OCI-LY7 (cell line): ENCODE data around the gene CYP4A22. TPM values are rescaled to one million over a fixed set of nuclear protein-coding genes. Genes with fewer than 3 reads are reported as not detected.
"Not testable (repeated sequence)": the region's sequence is repeated elsewhere in the genome, so short reads cannot be mapped to it uniquely, and the experiment has no call there.

Experiments used
- BruUV-seq: library from RNA; stranded (reverse); fragments of 400-500 nt; replicated peaks from 2 replicates; lab custom pipeline; 2021; lab: Mats Ljungman, UMichigan
- CTCF ChIA-PET: fragments of 300-600 bp; sonication (Branson Sonifier 250); formaldehyde crosslinking; loops from one replicate; lab custom pipeline; 2022; ENCODE audit warnings: antibody characterized with exemption; ENCODE audit not compliant: unreplicated experiment; lab: Charles Lee
- POLR2A ChIA-PET: fragments of 300-600 bp; sonication (Branson Sonifier 250); formaldehyde crosslinking; loops from one replicate; lab custom pipeline; 2022; ENCODE audit warnings: antibody characterized with exemption; lab: Charles Lee
- DNase-seq: peaks from one replicate; pipeline ENCODE4 v3.0.0-alpha.2; 2015; ENCODE audit warnings: low spot score
- H2AFZ ChIP-seq: fragments of 200-600 bp; sonication (generic), shearing (Covaris generic); 2 replicates; pipeline ENCODE4 v1.6.1; 2014; ENCODE audit warnings: mild to moderate bottlenecking, antibody characterized with exemption, low read length, moderate library complexity
- H3K27ac ChIP-seq: fragments of 200-600 bp; sonication (generic); 2 replicates; pipeline ENCODE4 v1.5.1; 2014; ENCODE audit warnings: mixed run types, low read depth, mild to moderate bottlenecking, moderate library complexity, low read length, inconsistent platforms; ENCODE audit not compliant: poor library complexity, severe bottlenecking
- H3K36me3 ChIP-seq: fragments of 200-600 bp; sonication (generic); 2 replicates; pipeline ENCODE4 v1.6.1; 2014; ENCODE audit warnings: mild to moderate bottlenecking, antibody characterized with exemption, low read length, moderate library complexity, mixed read lengths; ENCODE audit not compliant: insufficient read depth
- H3K4me1 ChIP-seq: fragments of 200-600 bp; sonication (generic); 2 replicates; pipeline ENCODE4 v1.5.1; 2014; ENCODE audit warnings: mild to moderate bottlenecking, low read length; ENCODE audit not compliant: insufficient read depth, poor library complexity, severe bottlenecking
- H3K4me2 ChIP-seq: fragments of 200-600 bp; sonication (generic); 2 replicates; pipeline ENCODE4 v1.6.1; 2014; ENCODE audit warnings: mild to moderate bottlenecking, low read length
- H3K4me3 ChIP-seq: fragments of 200-600 bp; sonication (generic); 2 replicates; pipeline ENCODE4 v1.5.1; 2014; ENCODE audit warnings: mild to moderate bottlenecking, low read depth, low read length; ENCODE audit not compliant: poor library complexity, severe bottlenecking
- H3K79me2 ChIP-seq: fragments of 200-600 bp; sonication (generic); 2 replicates; pipeline ENCODE4 v1.6.1; 2016; ENCODE audit warnings: low read depth, mild to moderate bottlenecking, low read length, moderate library complexity, mixed read lengths; ENCODE audit not compliant: insufficient read depth
- H3K9me2 ChIP-seq: fragments of 200-600 bp; sonication (generic); 2 replicates; pipeline ENCODE4 v1.6.1; 2016; ENCODE audit warnings: mild to moderate bottlenecking, low read length, mixed read lengths; ENCODE audit not compliant: insufficient read depth
- H3K9me3 ChIP-seq: fragments of 200-600 bp; sonication (generic); 2 replicates; pipeline ENCODE4 v1.6.1; 2014; ENCODE audit warnings: mild to moderate bottlenecking, mixed run types, low read length, mixed read lengths
- H4K20me1 ChIP-seq: fragments of 200-600 bp; sonication (generic); 2 replicates; pipeline ENCODE4 v1.6.1; 2014; ENCODE audit warnings: mild to moderate bottlenecking, antibody characterized with exemption, low read length, moderate library complexity, mixed read lengths; ENCODE audit not compliant: insufficient read depth
- CTCF ChIP-seq: fragments of 200-600 bp; sonication (generic); conservative IDR thresholded peaks from 2 replicates; pipeline ENCODE4 v1.5.1; 2014; ENCODE audit warnings: mild to moderate bottlenecking, antibody characterized with exemption, low read length, moderate library complexity, mixed read lengths
- EZH2phosphoT487 ChIP-seq: fragments of 200-600 bp; sonication (generic); IDR thresholded peaks from 2 replicates; pipeline ENCODE4 v1.6.1; 2018; ENCODE audit warnings: low read depth, borderline replicate concordance, mild to moderate bottlenecking, mixed run types, antibody characterized with exemption, low read length, moderate library complexity, mixed read lengths
- intact Hi-C: fragments of 100-400 bp; cut with micrococcal nuclease; formaldehyde crosslinking; loops from one replicate; pipeline ENCODE4 v1.10.0; 2022; ENCODE audit not compliant: unreplicated experiment
- total RNA-seq, 2 experiments: library from RNA; depleted of rRNA in 1 of 2; stranded (reverse); fragments of >200 nt in 1 of 2; shearing (Covaris generic) in 1 of 2; gene quantifications; 2 replicates each; pipeline ENCODE4 v1.2.3, GENCODE V29; 2014 to 2022

The CYP4A22 gene
- total RNA-seq, 2 experiments from 2014 or later: not detected

GRCh38 chr1:47113178-47113577 is 24.1 kb upstream of the CYP4A22 start:
- TF ChIP-seq CTCF: no peak
- TF ChIP-seq EZH2phosphoT487: no peak
- ChIA-PET POLR2A (no interaction called here), CTCF (no interaction called here)
- Histone ChIP-seq H3K4me1 (no peaks in the 10 kb centered on the region), H3K36me3 (no peaks in the 10 kb centered on the region), H2AFZ (no peak overlapping the region), H3K27ac (no peak overlapping the region), H3K4me3 (no peak overlapping the region), H3K4me2 (no peak overlapping the region), H3K9me3 (no peaks in the 10 kb centered on the region), H3K79me2 (no peaks in the 10 kb centered on the region), H3K9me2 (no peaks in the 10 kb centered on the region), H4K20me1 (no peaks in the 10 kb centered on the region)
- BruUV-seq: no TSS peak
- no peak for DNase-seq
- intact Hi-C loops: no loop called here

DNA sequence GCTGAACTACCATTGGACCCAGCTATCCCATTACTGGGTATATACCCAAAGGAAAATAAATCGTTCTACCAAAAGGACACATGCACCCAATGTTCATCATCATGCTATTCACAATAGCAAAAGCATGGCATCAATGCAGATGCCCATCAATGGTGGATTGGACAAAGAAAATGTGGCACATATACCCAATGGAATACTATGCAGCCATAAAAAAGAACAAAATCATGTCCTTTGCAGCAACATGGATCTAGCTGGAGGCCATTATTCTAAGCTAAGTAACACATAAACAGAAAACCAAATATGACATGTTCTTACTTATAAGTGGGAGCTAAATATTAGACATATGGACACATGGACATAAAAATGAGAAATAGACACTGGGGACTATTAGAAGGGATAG is 16.2 kb upstream of the CYP4A22 start:
- BruUV-seq: not testable (repeated sequence)

DNA sequence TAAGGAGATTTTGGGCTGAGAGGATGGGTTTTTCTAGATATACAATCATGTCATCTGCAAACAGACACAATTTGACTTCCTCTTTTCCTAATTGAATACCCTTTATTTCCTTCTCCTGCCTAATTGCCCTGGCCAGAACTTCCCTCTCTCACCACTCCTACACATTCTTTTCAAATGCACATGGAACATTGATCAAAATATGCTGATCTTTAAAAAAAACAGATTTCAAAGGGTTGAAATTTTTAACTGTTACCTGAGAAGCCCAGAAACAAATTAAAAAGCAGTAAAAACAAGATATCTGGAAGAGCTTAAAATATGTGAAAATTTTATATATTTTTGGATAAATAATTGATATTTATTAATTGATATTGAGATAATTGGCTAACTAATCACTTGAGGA is 12.4 kb upstream of the CYP4A22 start:
- CTCF ChIA-PET, H3K9me2 ChIP-seq, BruUV-seq, H4K20me1 ChIP-seq, H3K27ac ChIP-seq, H3K9me3 ChIP-seq, H3K4me3 ChIP-seq, H3K4me1 ChIP-seq, H3K4me2 ChIP-seq, DNase-seq, H3K79me2 ChIP-seq, H3K36me3 ChIP-seq, H2AFZ ChIP-seq, intact Hi-C loops, POLR2A ChIA-PET: not testable (repeated sequence)

More for the DNA sequence above, 16.2 kb upstream of the CYP4A22 start:
- POLR2A ChIA-PET, CTCF ChIA-PET, H3K27ac ChIP-seq, H3K79me2 ChIP-seq, H2AFZ ChIP-seq, H3K9me2 ChIP-seq, H3K36me3 ChIP-seq, H3K9me3 ChIP-seq, H4K20me1 ChIP-seq, DNase-seq, H3K4me2 ChIP-seq, H3K4me1 ChIP-seq, H3K4me3 ChIP-seq, intact Hi-C loops: not testable (repeated sequence)

DNA sequence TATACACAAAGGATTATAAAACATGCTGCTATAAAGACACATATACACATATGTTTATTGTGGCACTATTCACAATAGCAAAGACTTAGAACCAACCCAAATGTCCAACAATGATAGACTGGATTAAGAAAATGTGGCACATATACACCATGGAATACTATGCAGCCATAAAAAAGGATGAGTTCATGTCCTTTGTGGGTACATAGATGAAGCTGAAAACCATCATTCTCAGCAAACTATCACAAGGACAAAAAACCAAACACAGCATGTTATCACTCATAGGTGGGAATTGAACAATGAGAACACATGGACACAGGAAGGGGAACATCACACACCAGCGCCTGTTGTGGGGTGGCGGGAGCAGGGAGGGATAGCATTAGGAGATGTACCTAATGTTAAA is 10.2 kb upstream of the CYP4A22 start:
- BruUV-seq, H3K4me3 ChIP-seq, H3K9me2 ChIP-seq, DNase-seq, POLR2A ChIA-PET, H3K27ac ChIP-seq, H4K20me1 ChIP-seq, H3K9me3 ChIP-seq, H2AFZ ChIP-seq, intact Hi-C loops, H3K4me1 ChIP-seq, CTCF ChIA-PET, H3K79me2 ChIP-seq, H3K4me2 ChIP-seq, H3K36me3 ChIP-seq: not testable (repeated sequence)
